Endothelial cell of umbilical vein (primary cell): ENCODE data around the gene MYH15. TPM values are rescaled to one million over a fixed set of nuclear protein-coding genes. Genes with fewer than 3 reads are reported as not detected.

Experiments used
- BruUV-seq: library from RNA; stranded (reverse); fragments of 400-500 nt; replicated peaks from 2 replicates; lab custom pipeline; 2021; lab: Mats Ljungman, UMichigan
- CTCF ChIA-PET: fragments of 300-600, 350-600 bp; sonication (Branson Sonifier 250); formaldehyde crosslinking; loops from one replicate; lab custom pipeline; 2021; ENCODE audit warnings: antibody characterized with exemption, inconsistent platforms; lab: Charles Lee
- POLR2A ChIA-PET: fragments of 300-600, 350-600 bp; sonication (Branson Sonifier 250); formaldehyde crosslinking; loops from one replicate; lab custom pipeline; 2021; ENCODE audit warnings: antibody characterized with exemption, inconsistent platforms; lab: Charles Lee
- DNase-seq: peaks from one replicate; pipeline ENCODE4 v3.0.0-alpha.2; 2011; ENCODE audit warnings: low read depth, low spot score
- FAIRE-seq: peaks from 2 replicates; lab custom pipeline; 2011; peaks lifted over from hg19 to GRCh38; lab: Jason Lieb, UNC
- H2AFZ ChIP-seq: 2 replicates; pipeline ENCODE4 v1.6.0; 2012; ENCODE audit warnings: low read depth, low read length, control low read depth, inconsistent platforms
- H3K27ac ChIP-seq: 2 replicates; pipeline ENCODE4 v1.5.1; 2011; ENCODE audit warnings: low read depth, mild to moderate bottlenecking, control low read depth, low read length, moderate library complexity; ENCODE audit not compliant: insufficient read depth
- H3K27me3 ChIP-seq, 2 experiments: 2 replicates each; pipeline versions ENCODE4 v1.6.0 to v1.6.1; 2011; ENCODE audit warnings: low read length in 2 of 2, mixed read lengths in 1 of 2; ENCODE audit not compliant: control insufficient read depth in 2 of 2, insufficient read depth in 2 of 2
- H3K36me3 ChIP-seq, 2 experiments: 2 replicates in 1 of 2; 3 replicates in 1 of 2; pipeline ENCODE4 v1.5.1; 2011; ENCODE audit warnings: low read length in 2 of 2, mild to moderate bottlenecking in 1 of 2, moderate library complexity in 1 of 2; ENCODE audit not compliant: control insufficient read depth in 2 of 2, insufficient read depth in 2 of 2; ENCODE audit errors: extremely low read depth in 1 of 2
- H3K4me1 ChIP-seq: 3 replicates; pipeline ENCODE4 v1.5.1; 2011; ENCODE audit warnings: mild to moderate bottlenecking, low read length; ENCODE audit not compliant: control insufficient read depth, insufficient read depth; ENCODE audit errors: extremely low read depth
- H3K4me2 ChIP-seq: 2 replicates; pipeline ENCODE4 v1.6.1; 2011; ENCODE audit warnings: low read length, control low read depth, mixed read lengths; ENCODE audit not compliant: insufficient read depth
- H3K4me3 ChIP-seq, 3 experiments: fragments of 200-600 bp in 1 of 3; sonication (generic), shearing (Covaris generic) in 1 of 3; replicated peaks in 1 of 3; 2 replicates each; pipeline ENCODE4 v1.5.1; 2011 to 2016; ENCODE audit warnings: control low read depth in 3 of 3, low read length in 3 of 3, mild to moderate bottlenecking in 2 of 3, inconsistent platforms in 1 of 3, low read depth in 1 of 3, moderate library complexity in 1 of 3; ENCODE audit not compliant: insufficient read depth in 1 of 3
- H3K79me2 ChIP-seq: 2 replicates; pipeline ENCODE4 v1.6.0; 2012; ENCODE audit warnings: low read length, inconsistent platforms; ENCODE audit not compliant: control insufficient read depth, insufficient read depth
- H3K9ac ChIP-seq: replicated peaks from 2 replicates; pipeline ENCODE3; 2011; ENCODE audit warnings: low read length, control low read depth; ENCODE audit not compliant: insufficient read depth; ENCODE audit errors: extremely low read depth
- H3K9me1 ChIP-seq: replicated peaks from 3 replicates; pipeline ENCODE4 v1.6.0; 2011; ENCODE audit warnings: mild to moderate bottlenecking, low read length; ENCODE audit not compliant: control insufficient read depth, insufficient read depth; ENCODE audit errors: extremely low read depth
- H3K9me3 ChIP-seq: replicated peaks from 2 replicates; pipeline ENCODE4 v1.5.1; 2012; ENCODE audit warnings: low read length, inconsistent platforms; ENCODE audit not compliant: control insufficient read depth, insufficient read depth
- H4K20me1 ChIP-seq: replicated peaks from 2 replicates; pipeline ENCODE3; 2011; ENCODE audit warnings: mild to moderate bottlenecking, low read length; ENCODE audit not compliant: control insufficient read depth, insufficient read depth; ENCODE audit errors: extremely low read depth
- CTCF ChIP-seq, 2 donors: IDR thresholded peaks; 1 replicate in 1 of 2; 2 replicates in 1 of 2; pipeline ENCODE4 v1.5.1; 2011; ENCODE audit warnings: low read length in 2 of 2, mild to moderate bottlenecking in 2 of 2, moderate library complexity in 2 of 2, control low read depth in 1 of 2, inconsistent platforms in 1 of 2, low read depth in 1 of 2; ENCODE audit not compliant: insufficient read depth in 1 of 2; ENCODE audit errors: extremely low read depth in 1 of 2
- EZH2 ChIP-seq: IDR thresholded peaks from 2 replicates; pipeline ENCODE4 v1.6.1; 2012; ENCODE audit warnings: borderline replicate concordance, low read depth, mild to moderate bottlenecking, moderate library complexity, low read length, inconsistent platforms; ENCODE audit not compliant: severe bottlenecking
- FOS ChIP-seq: IDR thresholded peaks from 2 replicates; pipeline ENCODE4 v1.6.1; 2011; ENCODE audit warnings: mild to moderate bottlenecking, low read length, moderate library complexity, borderline replicate concordance; ENCODE audit not compliant: insufficient read depth
- GATA2 ChIP-seq: IDR thresholded peaks from 2 replicates; pipeline ENCODE4 v1.7.0; 2011; ENCODE audit warnings: low read depth, mild to moderate bottlenecking, moderate library complexity, mixed read lengths, low read length; ENCODE audit not compliant: insufficient read length, insufficient read depth
- JUN ChIP-seq: IDR thresholded peaks from 2 replicates; pipeline ENCODE4 v1.6.1; 2011; ENCODE audit warnings: borderline replicate concordance, low read depth; ENCODE audit not compliant: insufficient read length, insufficient read depth
- MAX ChIP-seq: IDR thresholded peaks from 2 replicates; pipeline ENCODE4 v1.6.1; 2011; ENCODE audit not compliant: insufficient read depth, insufficient read length
- MYC ChIP-seq: IDR thresholded peaks from one replicate; pipeline ENCODE4 v1.6.1; 2011; ENCODE audit warnings: mild to moderate bottlenecking, low read depth, low read length
- POLR2A ChIP-seq: IDR thresholded peaks from 2 replicates; pipeline ENCODE4 v1.6.1; 2012; ENCODE audit warnings: low read depth, mild to moderate bottlenecking, control low read depth, low read length
- POLR2AphosphoS5 ChIP-seq: IDR thresholded peaks from 2 replicates; pipeline ENCODE4 v1.6.1; 2012; ENCODE audit warnings: low read depth, mild to moderate bottlenecking, control low read depth, low read length, moderate library complexity; ENCODE audit not compliant: insufficient read depth
- dilution Hi-C: fragments of 300-500 bp; cut with MboI; formaldehyde crosslinking; loops from one replicate; pipeline ENCODE4 v1.15.0; 2019; ENCODE audit warnings: low sequenced_read_pairs; ENCODE audit not compliant: extremely low pct_ligation_motif_present
- intact Hi-C: fragments of 100-400 bp; cut with micrococcal nuclease; formaldehyde crosslinking; loops from one replicate; pipeline ENCODE4 v1.10.0; 2022
- polyA plus RNA-seq, 4 experiments: library from polyadenylated mRNA; depleted of rRNA in 3 of 4; stranded (reverse) in 3 of 4; unstranded in 1 of 4; fragments of >200 nt; gene quantifications; 2 replicates each; pipeline versions ENCODE4 v1.2.1 to v1.2.3, GENCODE V29; 2011 to 2012; ENCODE audit warnings: missing spikeins in 1 of 4
- total RNA-seq: library from RNA; stranded (reverse); gene quantifications from 2 replicates; pipeline ENCODE4 v1.2.3, GENCODE V29; 2021

The MYH15 gene
- total and polyA plus RNA-seq, 2 donors (not counting 3 experiments of a cell fraction or from before 2014, with no cell fraction given) = 0.27 TPM; not detected in 1

GRCh38 chr3:108338901-108339545 is 171.4 kb downstream of the MYH15 start:
- H3K27me3 ChIP-seq = no peaks in the 10 kb centered on the region
- FAIRE-seq (no peak), DNase-seq (no peak)
- H3K27ac ChIP-seq = no peak overlapping the region
- no peaks in the 10 kb centered on the region for H4K20me1 ChIP-seq
- no peak for TF ChIP-seq CTCF (IDR thresholded peaks at IDR 0.05; ENCODE audit: extremely low read depth in 1 of 2, insufficient read depth in 1 of 2, low read depth in 1 of 2, low read length in 2 of 2)
- no peak for TF ChIP-seq FOS
- no peak for TF ChIP-seq GATA2
- TF ChIP-seq EZH2 = no peak
- TF ChIP-seq POLR2A = no peak
- TF ChIP-seq JUN = no peak
- no peak for TF ChIP-seq MAX
- TF ChIP-seq MYC = no peak
- no peak for TF ChIP-seq POLR2AphosphoS5
- no peak overlapping the region for H3K4me2 ChIP-seq
- no peaks in the 10 kb centered on the region for H3K79me2 ChIP-seq
- CTCF ChIA-PET = no interaction called here
- H3K9me1 ChIP-seq = no peaks in the 10 kb centered on the region
- no peaks in the 10 kb centered on the region for H3K9me3 ChIP-seq
- no peak overlapping the region for H3K4me3 ChIP-seq
- intact Hi-C loops (no loop called here), dilution Hi-C loops (no loop called here)
- H3K9ac ChIP-seq = no peak overlapping the region
- H2AFZ ChIP-seq = no peak overlapping the region
- no peaks in the 10 kb centered on the region for H3K36me3 ChIP-seq
- peaks cover 15% of the 10 kb centered on the region for H3K4me1 ChIP-seq
- no TSS peak for BruUV-seq
- POLR2A ChIA-PET = no interaction called here
